ENCODE measurements around the gene CNTNAP4. TPM values are rescaled to one million over a fixed set of nuclear protein-coding genes. Genes with fewer than 3 reads are reported as not detected.

CNTNAP4 gene
- total RNA-seq, 1 donor from 2014 or later = 13.7 TPM

GRCh38 chr16:76309639-76310335, 32.6 kb downstream of the CNTNAP4 start:
- DNase-seq = no peak

GRCh38 chr16:76311260-76311659, 34.1 kb downstream of the CNTNAP4 start:
- no peak for DNase-seq

- no peak for DNase-seq
Measured at GRCh38 chr16:76318565-76318964, 41.4 kb downstream of the CNTNAP4 start.

DNA sequence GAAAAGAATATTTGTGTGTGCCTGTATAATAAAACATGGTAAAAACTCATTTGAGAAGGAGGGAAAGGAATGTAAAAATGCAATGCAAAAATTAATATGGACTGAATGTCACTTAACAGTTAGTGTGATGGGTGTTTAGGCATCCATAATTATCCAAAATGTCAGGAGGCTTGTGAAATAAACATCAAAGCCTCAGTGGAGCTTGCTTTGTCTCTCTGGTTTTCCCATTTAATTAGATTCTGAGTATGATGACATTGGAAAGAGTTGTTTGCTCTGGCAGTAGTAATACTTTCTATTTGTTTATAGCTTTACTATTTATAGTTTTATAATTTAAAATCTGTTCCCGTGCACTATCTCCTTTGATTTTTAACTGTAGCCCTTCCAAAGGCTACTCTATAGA, 51.9 kb downstream of the CNTNAP4 start:
- no peak for DNase-seq

DNA sequence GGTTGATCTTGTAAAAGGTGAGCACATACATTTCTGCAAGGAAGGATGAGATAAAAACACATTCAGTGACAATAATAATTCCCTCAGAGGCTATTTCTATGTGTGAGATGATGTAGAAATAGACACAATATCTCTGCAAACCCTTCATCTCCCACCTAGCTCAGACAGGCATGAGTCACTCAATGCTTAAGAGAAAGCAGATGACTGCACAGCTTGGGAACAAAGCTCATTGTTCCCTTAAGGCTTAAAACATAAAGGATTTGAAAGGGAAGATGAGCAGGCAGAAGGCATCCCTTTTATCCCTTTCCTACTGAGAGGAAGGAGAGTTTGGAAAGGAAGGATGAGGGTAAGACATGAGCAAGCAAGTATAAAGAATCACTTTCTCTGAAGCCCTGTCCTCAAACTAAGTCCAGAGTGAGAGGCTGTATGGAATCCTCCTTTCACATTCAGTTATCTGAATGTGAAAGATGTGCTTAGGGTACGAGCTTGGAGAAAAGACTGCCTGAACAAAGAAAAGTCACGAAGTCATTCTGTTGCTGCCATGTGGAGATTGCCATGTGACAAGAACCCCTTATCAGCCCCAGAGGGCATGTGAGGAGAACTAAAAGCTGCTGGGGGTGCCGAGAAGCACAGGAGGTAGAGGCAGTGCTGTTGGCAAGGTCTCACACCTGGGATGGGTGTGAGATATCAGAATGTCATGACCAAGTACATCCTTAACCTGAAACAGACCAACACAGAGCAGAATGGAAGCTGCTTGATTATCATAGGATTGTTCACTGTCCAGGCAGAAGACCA, 58.2 kb downstream of the CNTNAP4 start:
- DNase-seq = no peak

DNA sequence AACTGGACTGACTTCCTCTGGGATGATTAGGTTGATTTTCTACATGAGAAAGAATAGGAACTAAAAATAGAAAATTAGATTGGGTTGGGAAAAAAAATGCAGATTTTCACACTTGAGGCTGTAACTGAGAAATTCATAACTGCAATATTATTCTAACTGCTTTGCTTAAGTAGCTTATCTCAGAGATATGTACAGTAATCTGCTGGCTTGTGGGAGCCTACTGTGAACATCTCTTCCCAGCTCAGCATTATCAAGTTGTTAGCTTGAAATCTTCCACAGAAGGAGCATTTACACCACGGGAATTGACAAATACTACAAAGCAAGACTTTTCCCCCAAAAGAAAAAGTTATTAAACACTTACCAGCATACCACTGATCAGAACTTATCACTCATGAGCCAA, 58.9 kb downstream of the CNTNAP4 start:
- DNase-seq = no peak

GRCh38 chr16:76338472-76338871, 61.3 kb downstream of the CNTNAP4 start:
- DNase-seq = peak; percentile 2

GRCh38 chr16:76343769-76344168, 66.6 kb downstream of the CNTNAP4 start:
- no peak for DNase-seq

- no peak for DNase-seq
Measured at GRCh38 chr16:76345163-76345661, 68.0 kb downstream of the CNTNAP4 start.

GRCh38 chr16:76346210-76346609, 69.0 kb downstream of the CNTNAP4 start:
- no peak for DNase-seq

GRCh38 chr16:76351441-76351840, 74.2 kb downstream of the CNTNAP4 start:
- no peak for DNase-seq

DNA sequence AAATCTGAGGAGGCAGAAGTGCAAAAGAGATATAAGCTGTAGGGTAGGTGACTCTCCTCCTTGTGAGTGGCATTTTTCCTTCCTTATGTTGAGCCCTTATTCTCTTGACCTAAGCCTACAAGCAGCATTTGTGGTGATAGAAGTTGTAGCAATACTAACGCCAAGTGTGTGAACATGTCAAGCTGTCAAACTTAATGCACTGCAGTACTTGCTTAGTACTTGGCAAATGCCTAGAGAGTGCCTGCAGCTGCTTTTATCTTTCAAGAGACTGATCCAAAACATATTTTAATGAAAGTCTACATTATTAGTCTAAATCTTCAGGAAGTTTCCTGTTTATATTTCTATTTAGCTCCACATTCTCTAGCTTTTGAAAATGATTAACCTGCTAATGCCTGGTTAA, 83.2 kb downstream of the CNTNAP4 start:
- DNase-seq = peak; percentile 65

DNA sequence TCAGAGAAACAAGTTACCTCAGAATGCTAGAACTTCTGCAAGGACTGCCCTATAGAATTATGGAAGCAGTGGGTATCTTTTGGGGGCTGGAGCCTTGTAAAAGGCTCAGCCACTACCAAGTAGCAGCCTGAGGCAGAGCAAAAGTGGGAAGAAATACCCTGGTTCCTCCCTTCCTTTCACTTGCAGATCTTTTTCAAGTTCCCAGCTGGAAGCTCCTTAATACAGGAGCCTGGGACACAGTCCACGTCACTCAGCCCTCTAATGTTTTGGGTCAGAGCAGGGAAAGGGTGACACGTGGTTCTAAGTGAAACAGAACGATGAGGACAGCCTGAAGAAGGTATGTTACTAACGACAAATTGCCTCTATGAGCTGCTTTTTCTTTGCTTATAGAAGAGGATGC, 93.1 kb downstream of the CNTNAP4 start:
- no peak for DNase-seq

GRCh38 chr16:76371441-76371840, 94.2 kb downstream of the CNTNAP4 start:
- no peak for DNase-seq

- no peak for DNase-seq
Measured at GRCh38 chr16:76373998-76374397, 96.8 kb downstream of the CNTNAP4 start.

DNA sequence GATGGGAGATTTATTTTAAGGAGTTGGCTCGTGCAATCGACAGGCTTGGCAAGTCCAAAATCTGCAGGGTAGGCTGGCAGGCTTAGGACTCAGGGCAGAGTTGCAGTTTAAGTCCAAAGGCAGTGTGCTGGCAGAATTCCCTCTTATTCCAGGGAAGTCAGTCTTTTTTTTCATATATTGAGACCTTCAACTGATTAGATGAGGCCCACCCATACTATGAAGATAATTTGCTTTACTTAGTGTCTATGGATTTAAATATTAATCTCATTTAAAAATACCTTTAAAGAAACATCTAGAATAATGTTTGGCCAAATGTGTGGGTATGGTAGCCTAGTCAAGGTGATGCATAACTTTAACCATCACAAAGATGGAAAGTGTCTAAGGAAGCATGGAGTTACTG, 99.8 kb downstream of the CNTNAP4 start:
- DNase-seq = no peak

- no peak for DNase-seq
Measured at GRCh38 chr16:76378020-76378419, 100.8 kb downstream of the CNTNAP4 start.

GRCh38 chr16:76381096-76381495, 103.9 kb downstream of the CNTNAP4 start:
- no peak for DNase-seq

DNA sequence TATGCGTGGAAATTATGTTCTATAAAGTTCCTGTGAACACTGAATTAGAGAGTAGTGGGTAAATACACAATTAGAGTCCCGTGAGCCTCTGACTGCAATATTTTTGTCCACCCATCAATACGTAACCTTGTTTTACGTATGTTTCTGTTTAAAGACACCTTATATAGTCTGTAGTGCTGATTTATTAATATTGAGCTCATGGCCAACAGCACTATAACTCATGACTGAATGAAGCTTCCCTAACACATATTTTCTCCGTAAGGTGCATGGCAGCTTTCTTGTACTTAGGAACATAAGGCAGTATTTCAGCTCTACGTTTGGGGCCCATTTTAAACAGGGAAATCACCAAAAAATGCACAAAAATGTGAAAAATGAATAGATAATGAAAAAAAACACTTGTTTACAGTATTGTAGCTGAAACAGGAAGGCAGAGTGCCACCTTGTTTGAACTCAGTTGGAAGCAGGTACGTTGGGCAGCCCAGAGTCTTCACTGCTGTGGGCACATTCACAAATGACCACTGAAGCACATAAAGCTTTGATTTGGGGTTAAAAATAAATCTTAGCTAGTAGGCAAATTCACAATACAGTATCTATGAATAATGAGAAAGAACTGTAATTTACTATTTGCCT, 108.5 kb downstream of the CNTNAP4 start:
- DNase-seq = no peak

GRCh38 chr16:76386784-76387183, 109.6 kb downstream of the CNTNAP4 start:
- DNase-seq = no peak

DNA sequence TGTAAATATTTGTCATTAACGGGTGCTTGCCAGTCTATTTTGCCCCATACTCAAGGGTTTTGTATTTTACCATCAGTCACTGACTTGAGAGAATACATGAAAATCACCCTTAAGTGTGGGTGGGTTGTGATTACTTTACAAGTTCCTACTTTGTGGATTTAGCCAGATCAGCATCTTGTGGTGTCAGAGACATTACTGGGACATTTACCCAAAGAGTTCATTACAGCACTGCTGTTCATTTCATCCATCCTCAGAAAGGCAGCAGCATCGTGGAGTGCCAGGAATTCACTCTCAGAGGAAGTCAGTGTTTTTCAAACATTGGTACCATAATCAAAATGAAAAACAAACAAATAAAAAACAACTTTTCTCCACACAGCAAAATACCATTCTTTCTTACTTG, 110.8 kb downstream of the CNTNAP4 start:
- DNase-seq = no peak

- no peak for DNase-seq
Measured at GRCh38 chr16:76389126-76389525, 111.9 kb downstream of the CNTNAP4 start.

GRCh38 chr16:76390476-76390875, 113.3 kb downstream of the CNTNAP4 start:
- no peak for DNase-seq

All from tongue (tissue), 2 donors.